LoVo (cell line): ENCODE results near the gene FKBP6.
A peak's percentile ranks its signal among the peaks of the same experiment; 100 is the strongest.
"Not testable (repeated sequence)": the region's sequence is repeated elsewhere in the genome, so short reads cannot be mapped to it uniquely, and the experiment has no call there.

ENCODE experiments used
- DNase-seq: peaks from one replicate; pipeline ENCODE4 v3.0.0-alpha.2; 2016; ENCODE audit warnings: low spot score

The FKBP6 gene

GRCh38 chr7:73327922-73328321 is at the start of gene FKBP6, which contains the start of gene TRIM50:
TSS of gene FKBP6 (plus strand) at chr7:73328161. CDS start at chr7:73328429, 268 bp downstream.
TSS of gene TRIM50 (minus strand) at chr7:73328082. CDS start at chr7:73324787, 3,295 bp downstream.
- not testable (repeated sequence) for DNase-seq

- DNase-seq: not testable (repeated sequence)
Observed at GRCh38 chr7:73297235-73297634, 30.7 kb upstream of the FKBP6 start.

- DNase-seq: not testable (repeated sequence)
Observed at GRCh38 chr7:73297706-73298105, 30.3 kb upstream of the FKBP6 start.

- DNase-seq: not testable (repeated sequence)
Observed at GRCh38 chr7:73299812-73300211, 28.1 kb upstream of the FKBP6 start.

GRCh38 chr7:73301108-73301507 is 26.9 kb upstream of the FKBP6 start:
- DNase-seq: not testable (repeated sequence)

- not testable (repeated sequence) for DNase-seq
Observed at GRCh38 chr7:73302846-73303245, 25.1 kb upstream of the FKBP6 start.

GRCh38 chr7:73303546-73303945 is 24.4 kb upstream of the FKBP6 start:
- no peak for DNase-seq

GRCh38 chr7:73304071-73304470 is 23.9 kb upstream of the FKBP6 start:
- DNase-seq: no peak

- DNase-seq: not testable (repeated sequence)
Observed at GRCh38 chr7:73304612-73305387, 23.2 kb upstream of the FKBP6 start.

- no peak for DNase-seq
Observed at GRCh38 chr7:73307436-73307835, 20.5 kb upstream of the FKBP6 start.

- peak; percentile 6 for DNase-seq
Observed at GRCh38 chr7:73308074-73308664, 19.8 kb upstream of the FKBP6 start.

- peak; percentile 92 for DNase-seq
Observed at GRCh38 chr7:73308665-73309214, 19.2 kb upstream of the FKBP6 start, which contains the start of gene NSUN5. TSS of gene NSUN5 (minus strand) at chr7:73308826. CDS start at chr7:73308790, 36 bp downstream.

- DNase-seq: not testable (repeated sequence)
Observed at GRCh38 chr7:73311421-73311820, 16.5 kb upstream of the FKBP6 start.

- DNase-seq: no peak
Observed at GRCh38 chr7:73312831-73313520, 15.0 kb upstream of the FKBP6 start.

- DNase-seq: no peak
Observed at GRCh38 chr7:73313521-73313906, 14.4 kb upstream of the FKBP6 start.

- DNase-seq: no peak
Observed at GRCh38 chr7:73314271-73314670, 13.7 kb upstream of the FKBP6 start.

GRCh38 chr7:73316521-73316920 is 11.4 kb upstream of the FKBP6 start:
- DNase-seq: no peak

- DNase-seq: not testable (repeated sequence)
Observed at GRCh38 chr7:73318656-73319204, 9.2 kb upstream of the FKBP6 start.

- DNase-seq: not testable (repeated sequence)
Observed at GRCh38 chr7:73319541-73319940, 8.4 kb upstream of the FKBP6 start.

- DNase-seq: not testable (repeated sequence)
Observed at GRCh38 chr7:73320009-73320408, 8.0 kb upstream of the FKBP6 start.

- DNase-seq: not testable (repeated sequence)
Observed at GRCh38 chr7:73323434-73324080, 4.4 kb upstream of the FKBP6 start.
